Liver (tissue), 9 donors: Measurements from ENCODE around the gene SLX4. TPM values are rescaled to one million over a fixed set of nuclear protein-coding genes. Genes with fewer than 3 reads are reported as not detected.

Experiments
- DNase-seq: peaks from one replicate; pipeline ENCODE4 v3.0.0-alpha.2; 2017; ENCODE audit warnings: low spot score
- H3K27ac ChIP-seq, 2 donors: one replicate each; pipeline ENCODE4 v1.7.0; 2013; ENCODE audit warnings: inconsistent platforms in 2 of 2, low read length in 2 of 2, control low read depth in 1 of 2, low read depth in 1 of 2, mild to moderate bottlenecking in 1 of 2
- H3K27me3 ChIP-seq, 4 donors: one replicate each; pipeline versions ENCODE4 v1.6.1 to v1.7.0; 2013; ENCODE audit warnings: low read length in 3 of 4, inconsistent platforms in 1 of 4, mild to moderate bottlenecking in 1 of 4, moderate library complexity in 1 of 4; ENCODE audit not compliant: control insufficient read depth in 4 of 4, insufficient read depth in 4 of 4
- H3K36me3 ChIP-seq, 4 donors: one replicate each; pipeline versions ENCODE4 v1.6.1 to v1.7.0; 2013; ENCODE audit warnings: low read length in 3 of 4, mild to moderate bottlenecking in 3 of 4, low read depth in 1 of 4, moderate library complexity in 1 of 4; ENCODE audit not compliant: control insufficient read depth in 4 of 4, insufficient read depth in 3 of 4
- H3K4me1 ChIP-seq, 4 donors: one replicate each; pipeline versions ENCODE4 v1.6.1 to v1.7.0; 2013; ENCODE audit warnings: low read length in 3 of 4, mild to moderate bottlenecking in 3 of 4, moderate library complexity in 1 of 4; ENCODE audit not compliant: control insufficient read depth in 4 of 4, insufficient read depth in 4 of 4
- H3K4me3 ChIP-seq, 3 donors: one replicate each; pipeline versions ENCODE4 v1.6.1 to v1.7.0; 2013; ENCODE audit warnings: low read length in 3 of 3, control low read depth in 1 of 3, low read depth in 1 of 3, mild to moderate bottlenecking in 1 of 3
- H3K9ac ChIP-seq, 2 donors: one replicate each; pipeline ENCODE4 v1.7.0; 2013; ENCODE audit warnings: low read length in 2 of 2, mild to moderate bottlenecking in 2 of 2, moderate library complexity in 2 of 2, control low read depth in 1 of 2, low read depth in 1 of 2
- H3K9me3 ChIP-seq, 4 donors: one replicate each; pipeline versions ENCODE4 v1.6.1 to v1.7.0; 2013; ENCODE audit warnings: low read length in 3 of 4; ENCODE audit not compliant: control insufficient read depth in 4 of 4
- EGR1 ChIP-seq, 2 donors: IDR thresholded peaks; 2 replicates each; pipeline ENCODE4 v1.6.1; 2016 to 2018; ENCODE audit warnings: antibody characterized with exemption in 2 of 2, low read depth in 2 of 2
- FOXA1 ChIP-seq: IDR thresholded peaks from 2 replicates; pipeline ENCODE4 v1.6.1; 2016; ENCODE audit warnings: antibody characterized with exemption
- FOXA2 ChIP-seq: IDR thresholded peaks from 2 replicates; pipeline ENCODE4 v1.6.1; 2016; ENCODE audit warnings: antibody characterized with exemption
- GABPA ChIP-seq, 2 donors: IDR thresholded peaks in 1 of 2; conservative IDR thresholded peaks in 1 of 2; 2 replicates each; pipeline ENCODE4 v1.6.1; 2016; ENCODE audit warnings: antibody characterized with exemption in 2 of 2, mild to moderate bottlenecking in 1 of 2, moderate library complexity in 1 of 2
- HNF4A ChIP-seq, 2 donors: conservative IDR thresholded peaks; 2 replicates each; pipeline ENCODE4 v1.6.1; 2016; ENCODE audit warnings: antibody characterized with exemption in 2 of 2, mild to moderate bottlenecking in 2 of 2
- HNF4G ChIP-seq: IDR thresholded peaks from 2 replicates; pipeline ENCODE4 v1.6.1; 2016; ENCODE audit warnings: antibody characterized with exemption
- JUND ChIP-seq, 2 donors: IDR thresholded peaks; 2 replicates each; pipeline ENCODE4 v1.6.1; 2016; ENCODE audit warnings: antibody characterized with exemption in 2 of 2
- MAX ChIP-seq: IDR thresholded peaks from 2 replicates; pipeline ENCODE4 v1.6.1; 2016; ENCODE audit warnings: antibody characterized with exemption
- NR2F2 ChIP-seq: IDR thresholded peaks from 2 replicates; pipeline ENCODE4 v1.6.1; 2016; ENCODE audit warnings: antibody characterized with exemption
- RAD21 ChIP-seq, 2 donors: IDR thresholded peaks; 2 replicates each; pipeline ENCODE4 v1.6.1; 2016; ENCODE audit warnings: antibody characterized with exemption in 2 of 2, mild to moderate bottlenecking in 2 of 2
- RXRA ChIP-seq, 2 donors: IDR thresholded peaks; 2 replicates each; pipeline ENCODE4 v1.6.1; 2017 to 2018; ENCODE audit warnings: antibody characterized with exemption in 2 of 2, mild to moderate bottlenecking in 1 of 2
- SP1 ChIP-seq: IDR thresholded peaks from 2 replicates; pipeline ENCODE4 v1.6.1; 2018; ENCODE audit warnings: antibody characterized with exemption, mild to moderate bottlenecking
- TAF1 ChIP-seq: conservative IDR thresholded peaks from 2 replicates; pipeline ENCODE4 v1.6.1; 2016; ENCODE audit warnings: antibody characterized with exemption, mild to moderate bottlenecking
- YY1 ChIP-seq: IDR thresholded peaks from 2 replicates; pipeline ENCODE4 v1.6.1; 2016; ENCODE audit warnings: antibody characterized with exemption, mild to moderate bottlenecking
- ZBTB33 ChIP-seq: IDR thresholded peaks from 2 replicates; pipeline ENCODE4 v1.6.1; 2016; ENCODE audit warnings: antibody characterized with exemption
- WGBS: extraction: QIAGEN DNeasy Blood & Tissue Kit; methylation state at CpG from one replicate; pipeline ENCODE4 v1.1.7; 2013; 5-methylcytosine and 5-hydroxymethylcytosine counted together
- polyA plus RNA-seq, 2 donors: library from polyadenylated mRNA; stranded (reverse) in 1 of 2; unstranded in 1 of 2; fragments of 200-250 nt in 1 of 2; fragments of >200 nt in 1 of 2; fragmentation: Nextera tagmentation in 1 of 2; extraction: Ambion mirVana in 1 of 2; gene quantifications; one replicate each; pipeline versions ENCODE4 v1.2.1 to v1.2.3, GENCODE V29; 2013 to 2015
- total RNA-seq, 2 donors: library from RNA; depleted of rRNA; stranded (reverse); fragments of >200 nt; gene quantifications; one replicate each; pipeline ENCODE4 v1.2.3, GENCODE V29; 2014
- TF ChIP-seq, protein P1 (sequence below): IDR thresholded peaks from 2 replicates; pipeline ENCODE4 v1.6.1; 2016; ENCODE audit warnings: antibody characterized with exemption
- TF ChIP-seq, protein P2 (sequence below): IDR thresholded peaks from 2 replicates; pipeline ENCODE4 v1.6.1; 2016; ENCODE audit warnings: antibody characterized with exemption, mild to moderate bottlenecking
- TF ChIP-seq, protein P3 (sequence below): fragments of 150-350 bp; IDR thresholded peaks from 2 replicates; pipeline ENCODE4 v1.5.1; 2017; ENCODE audit warnings: improper control_type of control experiment, low read depth, low read length; ENCODE audit not compliant: missing input control
- donor health status: healthy.
- donor health status: healthy.
- donor health status: healthy.
- donor health status: healthy.
- donor health status: healthy.

The SLX4 gene
- total and polyA plus RNA-seq, 4 donors, result 0.32 to 4.9 (median 1.3) TPM

DNA sequence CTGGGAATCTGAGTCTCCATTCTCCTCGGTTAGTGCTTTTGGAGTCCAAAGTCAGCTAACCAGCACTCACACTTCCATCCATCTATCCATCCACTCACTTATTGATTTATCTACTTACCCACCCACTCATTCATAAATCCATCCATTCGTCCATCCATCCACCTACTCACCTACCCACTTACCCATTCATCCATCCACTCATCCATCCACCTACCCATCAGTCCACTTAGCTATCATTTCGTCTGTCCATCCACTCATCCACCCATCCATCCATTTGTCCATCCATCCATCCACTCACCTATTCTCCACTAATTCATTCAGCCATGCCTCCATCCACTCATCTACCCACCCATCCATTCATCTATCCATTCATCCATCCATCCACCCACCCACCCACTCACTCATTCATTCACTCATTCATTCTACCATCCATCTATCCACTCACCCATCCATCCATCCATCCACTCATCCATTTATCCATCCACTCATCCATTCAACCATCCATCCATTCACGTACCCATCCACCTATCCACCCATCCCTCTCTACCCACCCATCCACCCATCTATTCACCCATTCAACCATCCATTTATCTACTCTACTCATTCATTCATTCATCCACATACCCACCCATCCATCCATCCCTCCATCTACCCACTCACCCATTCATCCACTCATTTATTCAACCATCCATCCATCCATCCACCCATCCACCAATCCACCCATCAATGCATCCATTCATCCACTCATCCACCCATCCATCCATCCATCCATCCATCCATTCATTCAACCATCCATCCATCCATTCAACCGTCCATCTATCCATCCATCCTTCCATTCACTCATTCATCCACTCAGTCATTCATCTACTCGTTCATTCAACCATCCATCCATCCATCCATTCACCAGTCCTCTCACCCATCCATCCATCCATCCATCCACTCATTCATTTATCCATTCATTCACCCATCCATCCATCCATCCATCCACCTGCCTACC, 60.3 kb downstream of the SLX4 start:
- no peaks in the 10 kb centered on the region for H3K9me3 ChIP-seq
- no peak for DNase-seq
- no peak for TF ChIP-seq HNF4A (conservative IDR thresholded peaks at IDR 0.05)
- H3K27me3 ChIP-seq, result no peaks in the 10 kb centered on the region
- WGBS, result 92% methylated on average over 6 of the region's 6 CpGs
- H3K36me3 ChIP-seq, result no peaks in the 10 kb centered on the region
- no peak overlapping the region for H3K9ac ChIP-seq
- H3K27ac ChIP-seq, result no peak overlapping the region
- H3K4me1 ChIP-seq, result no peaks in the 10 kb centered on the region
- H3K4me3 ChIP-seq, result no peak overlapping the region

DNA sequence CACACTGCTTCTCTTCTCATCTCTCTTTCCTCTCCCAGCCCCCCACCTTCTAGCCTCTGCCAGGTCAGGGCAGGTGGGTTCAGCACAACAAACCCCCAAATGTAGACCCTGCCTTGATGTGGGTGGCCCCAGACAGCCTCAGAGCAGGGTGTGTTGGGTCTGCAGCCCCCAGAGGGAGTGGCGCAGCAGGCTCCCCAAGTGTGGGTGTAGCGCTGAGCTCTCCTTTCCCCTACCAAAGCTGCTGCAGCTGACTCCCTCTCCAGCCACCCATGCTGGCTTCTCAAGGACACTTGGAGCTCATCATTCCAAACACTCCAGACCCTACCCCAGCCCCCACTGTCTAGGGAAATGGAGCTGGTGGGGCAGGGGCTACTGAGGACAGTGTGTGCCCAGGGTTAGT, 61.5 kb downstream of the SLX4 start:
- 99% methylated on average over 2 of the region's 2 CpGs for WGBS
- H3K36me3 ChIP-seq, result no peaks in the 10 kb centered on the region

GRCh38 chr16:3548859-3549258, 62.5 kb downstream of the SLX4 start:
- Histone ChIP-seq H3K27me3 (no peaks in the 10 kb centered on the region), H3K4me1 (no peaks in the 10 kb centered on the region), H3K36me3 (no peaks in the 10 kb centered on the region), H3K9me3 (no peaks in the 10 kb centered on the region), H3K9ac (no peak overlapping the region), H3K4me3 (no peak overlapping the region), H3K27ac (no peak overlapping the region)
- TF ChIP-seq SP1 (no peak), EGR1 (IDR thresholded peaks at IDR 0.05; ENCODE audit: low read depth in 2 of 2) (no peak), FOXA1 (no peak), MAX (no peak), NR2F2 (no peak), GABPA (IDR thresholded peaks at IDR 0.05 in 1 of 2, conservative IDR thresholded peaks at IDR 0.05 in 1 of 2) (no peak), JUND (IDR thresholded peaks at IDR 0.05) (no peak), YY1 (no peak), TAF1 (no peak), ZBTB33 (no peak), RAD21 (IDR thresholded peaks at IDR 0.05) (no peak), HNF4A (conservative IDR thresholded peaks at IDR 0.05) (no peak), FOXA2 (no peak), HNF4G (no peak), RXRA (IDR thresholded peaks at IDR 0.05) (no peak)
- TF ChIP-seq, protein P1, sequence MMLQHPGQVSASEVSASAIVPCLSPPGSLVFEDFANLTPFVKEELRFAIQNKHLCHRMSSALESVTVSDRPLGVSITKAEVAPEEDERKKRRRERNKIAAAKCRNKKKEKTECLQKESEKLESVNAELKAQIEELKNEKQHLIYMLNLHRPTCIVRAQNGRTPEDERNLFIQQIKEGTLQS, result no peak
- TF ChIP-seq, protein P2, sequence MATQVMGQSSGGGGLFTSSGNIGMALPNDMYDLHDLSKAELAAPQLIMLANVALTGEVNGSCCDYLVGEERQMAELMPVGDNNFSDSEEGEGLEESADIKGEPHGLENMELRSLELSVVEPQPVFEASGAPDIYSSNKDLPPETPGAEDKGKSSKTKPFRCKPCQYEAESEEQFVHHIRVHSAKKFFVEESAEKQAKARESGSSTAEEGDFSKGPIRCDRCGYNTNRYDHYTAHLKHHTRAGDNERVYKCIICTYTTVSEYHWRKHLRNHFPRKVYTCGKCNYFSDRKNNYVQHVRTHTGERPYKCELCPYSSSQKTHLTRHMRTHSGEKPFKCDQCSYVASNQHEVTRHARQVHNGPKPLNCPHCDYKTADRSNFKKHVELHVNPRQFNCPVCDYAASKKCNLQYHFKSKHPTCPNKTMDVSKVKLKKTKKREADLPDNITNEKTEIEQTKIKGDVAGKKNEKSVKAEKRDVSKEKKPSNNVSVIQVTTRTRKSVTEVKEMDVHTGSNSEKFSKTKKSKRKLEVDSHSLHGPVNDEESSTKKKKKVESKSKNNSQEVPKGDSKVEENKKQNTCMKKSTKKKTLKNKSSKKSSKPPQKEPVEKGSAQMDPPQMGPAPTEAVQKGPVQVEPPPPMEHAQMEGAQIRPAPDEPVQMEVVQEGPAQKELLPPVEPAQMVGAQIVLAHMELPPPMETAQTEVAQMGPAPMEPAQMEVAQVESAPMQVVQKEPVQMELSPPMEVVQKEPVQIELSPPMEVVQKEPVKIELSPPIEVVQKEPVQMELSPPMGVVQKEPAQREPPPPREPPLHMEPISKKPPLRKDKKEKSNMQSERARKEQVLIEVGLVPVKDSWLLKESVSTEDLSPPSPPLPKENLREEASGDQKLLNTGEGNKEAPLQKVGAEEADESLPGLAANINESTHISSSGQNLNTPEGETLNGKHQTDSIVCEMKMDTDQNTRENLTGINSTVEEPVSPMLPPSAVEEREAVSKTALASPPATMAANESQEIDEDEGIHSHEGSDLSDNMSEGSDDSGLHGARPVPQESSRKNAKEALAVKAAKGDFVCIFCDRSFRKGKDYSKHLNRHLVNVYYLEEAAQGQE, result no peak
- TF ChIP-seq, protein P3, sequence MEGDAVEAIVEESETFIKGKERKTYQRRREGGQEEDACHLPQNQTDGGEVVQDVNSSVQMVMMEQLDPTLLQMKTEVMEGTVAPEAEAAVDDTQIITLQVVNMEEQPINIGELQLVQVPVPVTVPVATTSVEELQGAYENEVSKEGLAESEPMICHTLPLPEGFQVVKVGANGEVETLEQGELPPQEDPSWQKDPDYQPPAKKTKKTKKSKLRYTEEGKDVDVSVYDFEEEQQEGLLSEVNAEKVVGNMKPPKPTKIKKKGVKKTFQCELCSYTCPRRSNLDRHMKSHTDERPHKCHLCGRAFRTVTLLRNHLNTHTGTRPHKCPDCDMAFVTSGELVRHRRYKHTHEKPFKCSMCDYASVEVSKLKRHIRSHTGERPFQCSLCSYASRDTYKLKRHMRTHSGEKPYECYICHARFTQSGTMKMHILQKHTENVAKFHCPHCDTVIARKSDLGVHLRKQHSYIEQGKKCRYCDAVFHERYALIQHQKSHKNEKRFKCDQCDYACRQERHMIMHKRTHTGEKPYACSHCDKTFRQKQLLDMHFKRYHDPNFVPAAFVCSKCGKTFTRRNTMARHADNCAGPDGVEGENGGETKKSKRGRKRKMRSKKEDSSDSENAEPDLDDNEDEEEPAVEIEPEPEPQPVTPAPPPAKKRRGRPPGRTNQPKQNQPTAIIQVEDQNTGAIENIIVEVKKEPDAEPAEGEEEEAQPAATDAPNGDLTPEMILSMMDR, result no peak
- WGBS, result 90% methylated on average over 15 of the region's 15 CpGs
- no peak for DNase-seq

More for the DNA sequence above, 61.5 kb downstream of the SLX4 start:
- Histone ChIP-seq H3K27ac (no peak overlapping the region), H3K9me3 (no peaks in the 10 kb centered on the region), H3K4me1 (no peaks in the 10 kb centered on the region), H3K9ac (no peak overlapping the region), H3K27me3 (no peaks in the 10 kb centered on the region), H3K4me3 (no peak overlapping the region)
- no peak for DNase-seq
- TF ChIP-seq FOXA2, result no peak
- TF ChIP-seq GABPA (IDR thresholded peaks at IDR 0.05 in 1 of 2, conservative IDR thresholded peaks at IDR 0.05 in 1 of 2), result no peak
